ENCODE results near the gene COA8.

COA8 gene

DNA sequence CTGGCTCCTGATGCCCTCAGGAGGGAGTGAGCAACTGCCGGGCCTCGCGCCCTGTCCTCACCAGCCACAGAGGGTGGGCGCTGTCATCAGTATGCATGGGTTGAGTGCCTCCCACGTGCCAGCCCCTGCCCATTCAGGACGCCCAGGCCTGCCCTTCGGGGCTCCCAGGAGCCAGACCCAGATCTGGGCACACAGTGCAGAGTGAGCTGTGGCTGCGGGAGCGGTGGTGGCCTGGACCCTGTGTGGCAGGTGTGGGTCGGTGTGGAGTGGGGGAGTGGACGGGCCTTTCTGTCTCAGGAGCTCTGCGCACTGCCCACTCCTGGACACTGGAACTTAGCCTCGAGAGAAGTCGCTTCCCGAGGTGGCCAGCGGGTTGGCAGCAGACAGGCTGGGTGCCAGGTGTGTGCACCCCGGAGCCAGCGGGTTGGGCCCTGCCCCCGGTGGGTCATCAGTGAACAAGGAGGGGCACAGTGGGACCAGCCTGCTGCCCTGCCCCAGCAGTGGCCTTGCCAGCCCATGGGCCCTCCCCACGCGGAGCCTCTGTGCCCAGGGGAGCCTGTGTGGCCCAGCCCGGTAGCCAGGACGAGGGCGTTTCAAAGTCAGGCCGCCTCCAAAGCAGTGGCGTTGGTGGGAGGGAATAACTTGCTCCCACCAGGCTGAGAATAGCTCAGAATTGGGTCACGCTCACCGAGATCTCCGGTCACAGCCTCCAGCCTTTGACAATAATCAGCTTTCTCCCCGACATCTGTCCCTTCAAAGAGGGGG, 24.3 kb upstream of the COA8 start:
- no peak for DNase-seq

DNA sequence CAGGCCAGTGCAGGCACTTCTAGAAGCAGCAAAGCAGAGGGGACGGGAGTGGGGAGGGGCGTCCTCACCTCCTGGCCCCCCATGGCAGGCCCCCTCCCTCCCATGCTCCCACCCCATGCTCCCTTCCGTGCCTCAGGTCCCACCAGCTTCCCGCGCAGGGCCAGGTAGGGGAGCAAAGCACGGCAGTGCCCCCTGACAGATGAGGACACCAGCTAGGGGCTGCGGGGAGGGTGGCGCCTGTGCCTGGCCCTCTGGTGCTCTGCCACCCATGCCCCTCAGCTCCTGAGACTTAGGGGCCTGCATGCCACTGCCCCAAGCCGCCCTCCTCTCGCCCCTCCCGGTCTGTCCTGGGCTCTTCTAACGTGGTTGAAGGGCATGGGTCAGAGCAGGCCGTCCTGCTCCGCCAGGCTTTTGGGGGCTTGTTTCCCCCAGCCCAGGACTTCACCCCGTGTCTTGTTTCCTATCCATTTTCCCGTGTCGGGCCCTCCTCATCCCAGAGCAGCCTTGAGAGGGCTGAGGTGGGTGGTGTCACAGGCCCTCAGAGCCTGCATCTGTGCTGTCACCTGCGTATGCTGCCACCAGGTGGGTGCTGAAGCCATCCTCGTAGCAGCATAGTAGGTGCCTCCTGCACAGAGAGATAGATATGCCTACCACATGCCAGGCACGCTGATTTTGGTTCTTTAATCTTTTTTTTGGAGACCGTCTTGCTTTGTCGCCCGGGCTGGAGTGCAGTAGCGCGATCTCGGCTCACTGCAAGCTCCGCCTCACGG, 23.5 kb upstream of the COA8 start:
- no peak for DNase-seq

DNA sequence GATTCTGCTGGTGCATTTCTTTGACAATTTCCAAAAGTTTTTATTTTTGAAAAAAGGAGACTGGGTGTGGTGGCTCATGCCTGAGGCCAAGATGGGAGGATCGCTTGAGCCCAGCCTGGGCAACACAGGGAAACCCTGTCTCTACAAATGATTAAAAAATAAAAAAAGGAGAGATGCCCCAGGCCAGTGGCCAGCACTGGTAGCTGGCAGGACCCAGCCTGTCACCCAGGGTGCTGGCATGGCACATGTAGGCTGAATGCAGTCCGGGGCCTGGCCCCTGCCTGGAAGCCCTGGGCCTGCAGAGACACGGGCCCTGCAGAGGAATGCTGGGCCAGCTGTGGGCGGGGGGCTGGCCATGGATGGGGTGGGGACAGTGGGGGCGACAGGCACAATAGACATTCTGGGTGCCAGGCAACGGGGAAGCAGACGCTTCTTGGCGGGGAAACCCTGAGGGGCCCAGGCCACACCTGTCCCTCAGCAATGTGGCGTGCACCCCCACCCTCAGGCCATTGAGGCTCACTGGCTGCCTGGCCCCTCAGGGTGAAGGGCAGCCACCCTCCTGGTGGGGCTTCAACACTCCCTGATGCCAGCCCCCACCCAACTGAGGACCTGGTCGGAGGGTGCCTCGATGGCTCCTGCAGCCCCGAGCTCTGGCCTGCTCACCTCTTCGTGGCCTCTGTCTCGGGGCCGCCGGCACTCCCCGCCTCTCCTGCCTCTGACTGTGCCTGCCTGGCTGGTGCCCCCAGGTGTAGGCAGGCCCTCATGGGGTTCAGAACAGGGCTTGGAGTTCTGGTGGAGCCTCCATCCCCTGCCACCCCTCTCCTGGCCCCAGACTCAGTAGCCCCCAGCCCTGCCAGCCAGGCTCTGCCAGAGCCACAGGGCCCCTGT, 21.7 kb upstream of the COA8 start:
- DNase-seq, result no peak

DNA sequence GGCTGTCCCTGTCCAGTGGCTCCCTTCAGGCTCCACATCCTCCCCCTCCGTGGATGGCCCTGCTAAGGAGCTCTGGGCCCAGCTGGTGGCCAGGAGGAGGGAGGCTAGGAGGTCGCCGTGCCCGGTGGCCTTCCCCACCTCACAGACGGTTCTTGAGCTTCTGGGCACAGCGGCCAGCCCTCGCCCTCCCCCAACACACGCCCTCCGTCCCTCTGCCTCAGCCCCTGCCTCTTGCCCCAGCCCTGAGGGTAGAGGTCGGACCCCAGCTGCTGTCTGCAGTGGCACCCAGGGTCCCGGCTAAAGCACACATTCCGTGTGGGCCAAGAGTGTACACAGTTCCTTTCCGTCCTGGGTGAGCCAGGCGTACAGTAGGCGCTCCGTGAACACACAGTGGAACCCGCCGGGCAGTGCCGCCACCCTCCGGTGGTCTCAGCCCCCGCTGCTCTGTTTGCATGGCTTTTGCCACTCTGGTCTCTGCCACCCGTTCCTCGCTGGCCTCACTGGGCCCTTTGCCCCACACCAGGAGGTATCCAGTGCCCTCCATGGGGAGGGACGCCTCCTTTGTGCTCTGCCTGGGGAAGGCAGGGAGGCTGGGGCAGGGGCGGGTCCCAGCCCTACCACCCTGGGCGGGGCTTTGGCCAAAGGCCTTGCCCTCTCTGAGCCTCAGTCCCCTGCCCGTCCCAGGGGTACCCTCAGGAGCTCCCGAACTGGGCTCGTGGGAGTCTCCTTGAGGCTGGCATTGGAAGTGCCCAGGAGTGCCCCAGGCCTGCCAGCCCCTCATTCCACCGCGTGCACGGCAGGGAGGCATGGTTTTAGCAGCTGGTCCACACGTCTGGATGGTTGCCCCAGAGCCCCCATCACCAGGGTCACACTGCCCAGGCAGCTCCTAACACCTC, 20.8 kb upstream of the COA8 start:
- DNase-seq, result no peak

DNA sequence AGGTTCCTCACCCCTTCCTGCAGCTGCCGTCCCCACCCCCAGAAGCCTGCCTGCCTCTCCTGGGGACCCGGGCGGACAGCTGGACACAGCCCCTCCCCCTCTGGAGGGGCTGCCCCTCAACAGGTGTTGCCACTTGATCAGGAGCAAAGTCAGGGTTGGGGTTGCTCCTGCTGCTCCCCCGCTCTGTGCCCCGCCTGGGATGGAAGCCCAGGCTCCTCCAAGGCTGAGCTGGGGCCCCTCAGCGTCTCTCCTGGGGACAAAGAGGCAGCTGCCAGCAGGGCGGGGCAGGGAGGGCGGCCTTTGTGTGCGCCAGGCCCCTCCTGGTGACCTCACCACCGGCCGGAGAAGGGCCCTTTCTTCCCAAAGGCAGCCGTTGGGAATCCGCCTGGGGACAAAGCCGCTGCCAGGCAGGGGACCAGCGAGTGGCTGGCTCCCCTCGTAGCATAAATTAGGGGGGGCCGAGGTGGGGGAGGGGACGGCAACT, 20.1 kb upstream of the COA8 start:
- DNase-seq, result peak; percentile 55

DNA sequence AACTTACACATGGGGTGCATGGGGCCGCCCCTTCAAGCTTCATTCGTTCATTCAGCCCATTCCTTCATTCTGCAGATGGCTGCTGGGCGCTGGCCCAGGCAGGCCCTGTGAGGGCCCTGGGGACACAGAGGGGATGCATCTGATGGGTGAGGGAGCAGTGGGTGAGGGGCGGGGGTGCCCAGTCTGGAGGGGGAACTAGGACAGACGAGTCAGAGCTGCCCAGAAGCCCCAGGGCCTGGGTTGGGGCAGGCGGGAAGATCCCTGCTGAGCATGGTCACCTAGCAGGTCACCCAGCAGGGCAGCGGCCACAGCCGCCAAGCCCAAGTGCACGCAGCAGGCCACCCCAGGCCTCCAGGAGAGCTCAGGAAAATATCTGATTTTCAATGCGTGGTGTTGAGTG, 19.6 kb upstream of the COA8 start:
- no peak for DNase-seq

DNA sequence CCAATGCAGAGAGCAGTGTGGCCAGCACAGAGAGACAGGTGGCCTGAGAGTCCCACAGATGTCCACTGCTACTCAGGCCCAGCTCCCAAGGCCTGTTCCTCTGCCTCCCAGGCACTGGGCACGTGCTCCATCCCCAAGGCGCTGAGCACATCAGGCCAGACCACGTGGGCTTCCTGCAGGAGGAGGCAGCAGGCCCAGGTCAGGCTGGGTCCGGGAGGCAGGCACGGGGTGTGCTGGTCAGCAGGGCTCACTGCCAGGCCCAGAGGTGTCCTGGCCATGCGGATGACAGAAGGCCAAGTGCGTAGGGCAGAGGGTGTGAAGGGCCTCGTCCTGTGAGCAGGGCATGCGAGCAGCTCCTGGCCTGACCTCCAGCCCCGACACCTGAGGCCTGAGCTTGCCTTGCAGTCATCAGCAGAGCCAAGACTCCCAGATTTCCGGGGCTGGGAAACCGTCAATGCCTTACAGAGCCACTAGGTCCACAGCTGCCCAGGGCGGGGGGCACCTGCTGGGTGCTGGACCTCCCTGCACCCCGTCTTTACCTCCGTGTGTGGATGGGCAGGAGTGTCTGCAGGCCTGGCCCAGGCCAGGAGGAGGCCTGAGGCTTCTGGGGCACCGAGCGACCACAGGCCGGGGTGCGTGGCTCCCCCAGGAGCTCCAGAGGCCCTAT, 18.9 kb upstream of the COA8 start:
- no peak for DNase-seq

DNA sequence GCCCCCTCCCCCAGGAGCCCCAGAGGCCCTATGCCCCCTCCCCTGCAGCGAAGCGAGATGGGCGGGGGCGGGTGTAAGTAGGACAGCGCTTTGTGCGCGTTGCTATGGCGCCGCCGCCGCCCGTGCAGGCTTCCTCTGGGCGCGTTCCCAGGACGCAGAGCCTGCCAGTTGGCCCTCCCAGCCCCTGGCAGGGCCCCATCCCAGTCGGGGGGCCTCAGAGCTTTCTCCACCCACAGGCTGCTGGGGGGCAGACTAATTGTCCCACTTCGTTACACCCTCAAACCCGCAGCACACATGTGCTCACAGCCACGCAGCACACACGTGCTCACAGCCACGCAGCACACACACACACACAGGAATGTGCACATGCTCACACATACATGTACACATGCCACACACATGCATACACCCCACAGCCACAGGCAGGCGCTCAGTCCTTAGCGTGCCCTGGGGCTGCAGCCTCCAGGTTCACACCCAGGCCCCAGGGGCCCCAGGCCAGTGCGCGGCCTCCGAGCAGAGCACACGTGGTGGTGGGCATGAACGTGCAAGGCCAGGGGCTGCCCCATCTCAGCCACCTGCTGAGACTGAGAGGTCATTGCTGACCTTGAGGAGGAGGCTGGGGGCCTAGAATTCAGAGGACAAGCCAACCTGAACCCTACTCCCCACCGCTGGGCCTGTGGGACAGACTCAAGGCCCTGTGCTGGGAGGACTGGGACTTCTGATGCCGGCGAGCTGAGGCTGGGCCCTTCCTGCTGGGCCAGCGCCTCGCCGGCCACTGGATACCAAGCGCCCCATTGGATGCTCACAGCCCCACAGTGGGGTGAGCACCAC, 18.2 kb upstream of the COA8 start:
- DNase-seq, result no peak

DNA sequence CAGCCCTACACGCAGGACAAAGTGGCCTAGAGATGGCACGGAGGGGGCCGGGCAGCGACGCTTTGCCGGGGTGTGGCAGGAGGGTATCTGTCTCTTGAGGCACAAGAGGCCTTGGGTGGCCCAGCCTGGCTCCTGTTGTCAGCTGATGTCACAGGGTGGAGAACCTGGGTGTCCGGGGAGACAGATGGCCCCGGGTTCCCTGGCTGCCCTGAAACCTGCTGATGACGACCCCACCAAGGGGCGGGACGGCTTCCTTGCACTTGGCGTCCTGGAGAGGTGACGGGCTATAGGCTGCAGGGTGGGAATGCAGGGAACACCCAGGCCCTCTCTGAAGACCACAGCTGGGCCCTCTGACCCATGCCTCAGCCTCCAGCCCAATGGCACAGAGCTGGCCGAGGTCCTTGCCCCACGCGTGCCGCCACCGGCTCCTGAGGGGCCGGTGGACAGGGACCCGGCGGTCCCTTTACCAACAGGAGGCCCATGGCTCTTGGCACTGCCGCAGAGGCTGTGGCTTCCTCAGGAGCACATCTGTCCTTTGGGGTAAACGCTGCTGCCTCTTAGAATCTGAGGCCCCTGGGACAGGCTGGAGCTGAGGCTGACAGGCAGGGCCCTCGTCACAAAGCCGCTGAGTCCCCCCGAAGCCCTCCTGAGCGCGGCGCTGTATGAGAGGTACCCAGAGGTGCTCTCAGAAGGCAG, 17.4 kb upstream of the COA8 start:
- DNase-seq, result no peak

DNA sequence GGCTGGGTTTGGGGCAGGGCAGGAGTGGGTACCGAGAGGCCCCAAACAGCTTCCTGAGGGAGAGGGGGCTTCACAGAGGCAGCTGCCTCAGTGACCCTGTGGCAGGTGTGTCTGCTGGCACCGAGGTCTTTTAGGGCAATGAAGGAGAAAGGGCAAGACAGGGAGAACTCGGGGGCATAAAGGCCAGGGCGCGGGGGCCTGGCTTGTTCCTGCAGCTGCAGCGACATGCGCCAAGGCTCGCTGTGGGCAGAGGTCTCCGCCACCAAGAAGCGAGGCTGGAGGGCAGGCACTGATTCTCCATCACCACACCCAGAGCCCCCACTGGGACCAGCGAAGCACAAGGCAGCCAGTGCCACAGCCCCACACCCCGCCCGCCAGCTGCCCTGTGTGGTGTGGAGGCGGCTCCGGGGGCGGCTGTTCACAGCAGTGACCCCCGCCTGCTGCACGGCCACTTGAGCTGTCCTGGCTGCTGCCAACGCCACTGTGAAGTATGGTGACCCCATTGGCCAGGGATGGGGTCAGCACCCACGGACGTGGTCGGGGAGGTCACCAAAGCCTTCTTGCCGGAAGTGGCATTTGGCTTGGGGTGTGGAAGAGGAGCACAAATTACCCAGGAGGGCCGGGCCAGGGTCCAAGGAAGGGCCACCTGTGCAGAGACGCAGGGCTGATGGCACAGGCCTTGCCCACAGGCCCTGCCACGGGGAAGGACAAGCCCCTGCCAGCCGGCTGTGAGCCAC, 16.7 kb upstream of the COA8 start:
- DNase-seq, result no peak

DNA sequence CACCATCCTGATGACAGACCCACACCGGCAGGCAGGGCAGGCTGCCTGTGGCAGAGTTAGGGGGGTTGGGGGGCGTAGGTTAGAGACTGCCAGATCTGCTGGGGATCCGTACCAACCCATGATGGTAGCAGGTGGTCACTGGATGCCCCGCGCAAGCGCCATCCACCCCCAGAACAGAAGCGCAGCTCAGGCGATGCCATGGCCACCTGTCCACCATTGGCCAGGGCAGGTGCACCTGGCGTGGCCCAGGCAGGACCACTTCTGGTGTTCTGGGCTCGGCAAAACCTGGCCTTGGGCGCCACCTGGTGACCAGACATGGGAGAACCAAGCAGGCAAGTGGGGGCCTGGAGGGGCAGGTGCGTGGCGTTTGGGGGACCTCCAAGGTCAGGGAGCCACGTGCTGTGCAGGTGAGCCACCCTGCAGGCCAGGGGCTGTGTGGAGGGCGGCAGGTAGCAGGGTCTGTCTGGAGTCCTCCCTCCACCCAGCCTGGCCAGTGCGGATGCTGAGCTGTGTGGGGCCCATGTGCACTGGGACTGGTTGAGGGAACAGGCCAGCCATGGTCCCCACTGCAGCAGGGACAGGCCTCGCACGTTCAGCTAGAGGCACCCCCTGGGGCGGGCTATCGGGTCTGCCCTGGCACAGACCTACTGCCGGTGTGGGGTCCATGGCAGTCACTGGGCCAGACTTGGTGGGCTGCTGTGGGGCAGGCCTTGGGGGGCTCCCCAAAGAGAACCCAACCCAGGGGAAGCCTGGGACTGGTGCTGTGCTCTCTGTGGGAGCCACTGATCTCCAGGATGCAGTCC, 15.9 kb upstream of the COA8 start:
- peak; percentile 68 for DNase-seq

DNA sequence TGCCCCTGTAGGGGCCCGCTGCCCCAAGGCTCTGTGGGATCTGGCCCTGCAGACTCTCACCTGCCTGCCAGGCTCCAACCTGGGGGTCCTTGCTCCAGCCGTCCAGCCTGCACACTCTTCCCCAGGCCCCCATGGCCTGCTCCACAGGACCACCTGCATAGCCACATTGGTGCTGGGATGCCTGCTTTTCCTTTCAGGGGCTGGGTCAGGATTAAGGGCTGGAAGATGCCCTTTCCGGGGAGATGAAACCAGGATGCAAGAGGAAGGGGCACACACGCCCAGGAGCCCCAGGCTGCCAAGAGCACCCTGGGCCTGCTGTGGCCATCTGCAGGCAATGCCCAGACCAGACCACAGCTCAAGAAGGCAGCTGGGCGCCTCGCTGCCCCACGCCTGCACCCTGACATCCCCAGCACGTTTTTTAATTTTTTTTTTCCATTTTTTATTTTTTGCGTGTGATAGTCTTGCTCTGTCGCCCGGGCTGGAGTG, 15.3 kb upstream of the COA8 start:
- DNase-seq, result no peak

DNA sequence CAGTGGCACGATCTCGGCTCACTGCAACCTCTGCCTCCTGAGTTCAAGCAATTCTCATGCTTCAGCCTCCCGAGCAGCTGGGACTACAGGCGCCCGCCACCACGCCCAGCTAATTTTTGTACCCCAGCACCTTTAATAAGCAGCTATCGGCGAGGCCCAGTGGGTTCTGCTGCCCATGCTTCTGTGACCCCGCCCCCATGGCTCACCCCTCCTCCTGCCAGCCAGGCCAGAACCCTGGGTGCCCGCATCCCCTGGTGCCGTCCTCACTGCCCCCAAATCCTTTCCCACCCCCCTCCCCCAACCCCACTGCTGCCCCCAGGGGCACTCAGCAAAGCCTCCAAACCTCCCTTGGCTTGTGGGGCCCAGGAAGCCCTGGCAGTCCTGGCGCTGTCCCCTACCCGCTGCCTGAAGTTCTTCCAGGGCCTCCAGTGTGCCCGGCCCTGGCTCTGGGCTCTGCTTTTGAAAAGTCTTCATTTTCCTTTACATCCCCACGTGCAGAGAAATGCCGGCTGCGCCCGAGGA, 14.8 kb upstream of the COA8 start:
- no peak for DNase-seq

DNA sequence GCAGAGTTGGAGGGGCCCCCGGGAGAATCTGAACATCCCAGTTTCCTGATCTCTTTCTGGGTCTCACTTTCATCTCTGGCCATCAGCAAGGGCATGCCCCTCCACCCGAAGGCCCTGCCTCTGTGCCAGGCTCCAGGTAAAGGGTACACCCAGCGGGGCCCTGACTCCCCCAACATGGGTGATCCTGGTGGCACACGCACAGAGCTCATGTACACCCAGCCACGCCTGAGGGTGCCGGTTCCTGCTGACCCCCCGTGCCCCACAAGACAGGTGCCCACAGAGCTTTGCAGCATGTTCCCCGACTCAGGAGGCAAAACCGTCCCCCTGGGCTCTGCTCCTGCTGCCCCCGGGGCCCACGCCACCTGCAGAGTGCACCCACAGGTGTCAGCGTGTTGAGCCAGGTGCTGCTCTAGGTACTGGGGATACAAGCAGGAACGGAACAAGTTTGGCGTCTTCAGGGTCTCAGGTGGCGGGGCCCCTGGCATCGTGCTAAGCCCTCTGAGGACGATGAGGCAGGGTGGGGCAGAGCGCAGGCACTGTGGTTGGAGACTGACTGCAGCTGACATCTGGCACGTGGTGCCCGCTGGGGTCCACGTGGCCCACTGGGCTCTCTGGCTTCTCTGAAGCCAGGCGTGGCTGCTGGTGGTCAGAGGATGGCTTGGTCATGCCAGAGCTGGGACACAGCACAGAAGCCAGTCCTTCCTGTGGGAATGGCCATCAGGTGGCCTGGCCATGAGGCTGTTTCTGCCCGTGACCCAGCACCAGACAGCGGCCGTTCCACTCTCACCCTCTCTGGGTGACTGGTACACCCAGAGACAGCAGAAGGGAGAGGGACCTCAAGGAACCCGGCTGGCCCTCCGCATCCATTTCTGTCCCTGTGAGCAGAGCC, 14.1 kb upstream of the COA8 start:
- DNase-seq, result no peak

DNA sequence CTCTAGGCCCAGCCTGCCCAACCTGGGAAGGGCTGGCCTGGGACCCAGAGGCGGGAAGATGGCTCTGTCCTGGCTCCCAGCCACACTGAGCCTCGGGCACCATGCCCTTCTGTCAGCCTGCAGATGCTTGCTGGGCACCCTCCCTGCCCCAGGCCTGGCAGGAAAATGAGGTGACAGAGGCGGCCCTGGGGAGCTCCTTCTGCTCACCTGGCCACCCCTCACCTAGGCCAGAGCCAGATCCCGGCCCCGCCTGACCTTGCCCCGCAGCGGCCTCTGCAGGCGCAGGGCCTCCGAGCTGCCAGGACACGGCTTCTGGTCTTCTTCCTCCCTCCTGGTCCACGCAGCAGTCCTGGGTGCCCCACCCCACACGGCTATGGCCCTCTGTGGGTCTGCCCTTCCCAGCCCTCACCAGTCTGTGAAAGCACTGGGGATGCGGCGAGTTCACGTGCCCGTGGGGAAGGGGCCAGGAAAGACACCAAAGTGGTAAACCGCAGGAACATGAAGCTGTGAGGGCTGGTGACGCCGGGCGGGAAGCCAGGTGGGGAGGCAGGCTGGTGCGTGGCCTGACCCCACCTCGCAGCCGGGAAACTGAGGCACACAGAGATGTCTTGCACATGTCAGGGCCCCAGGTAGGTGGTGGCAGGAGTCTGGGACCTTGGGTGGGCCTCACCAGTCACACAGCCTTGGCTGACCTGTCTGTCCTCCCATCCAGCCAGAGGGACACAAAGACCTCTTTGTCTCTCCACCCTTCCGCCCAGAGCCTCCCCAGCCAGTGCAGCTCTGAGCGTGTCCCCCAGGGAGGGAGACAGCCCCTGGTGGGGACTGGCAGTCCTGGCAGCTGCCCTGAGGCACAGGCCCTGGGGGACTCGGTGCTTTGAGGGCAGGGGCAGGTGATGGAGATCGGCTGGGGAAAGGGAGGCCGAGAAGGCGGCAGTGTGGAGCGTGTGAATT, 13.1 kb upstream of the COA8 start:
- no peak for DNase-seq
